ENCODE measurements around the gene PTPRG. TPM values are rescaled to one million over a fixed set of nuclear protein-coding genes. Genes with fewer than 3 reads are reported as not detected.

PTPRG gene
- polyA plus RNA-seq, 1 donor (not counting 4 experiments of a cell fraction or from before 2014, with no cell fraction given) = 12.1 TPM

DNA sequence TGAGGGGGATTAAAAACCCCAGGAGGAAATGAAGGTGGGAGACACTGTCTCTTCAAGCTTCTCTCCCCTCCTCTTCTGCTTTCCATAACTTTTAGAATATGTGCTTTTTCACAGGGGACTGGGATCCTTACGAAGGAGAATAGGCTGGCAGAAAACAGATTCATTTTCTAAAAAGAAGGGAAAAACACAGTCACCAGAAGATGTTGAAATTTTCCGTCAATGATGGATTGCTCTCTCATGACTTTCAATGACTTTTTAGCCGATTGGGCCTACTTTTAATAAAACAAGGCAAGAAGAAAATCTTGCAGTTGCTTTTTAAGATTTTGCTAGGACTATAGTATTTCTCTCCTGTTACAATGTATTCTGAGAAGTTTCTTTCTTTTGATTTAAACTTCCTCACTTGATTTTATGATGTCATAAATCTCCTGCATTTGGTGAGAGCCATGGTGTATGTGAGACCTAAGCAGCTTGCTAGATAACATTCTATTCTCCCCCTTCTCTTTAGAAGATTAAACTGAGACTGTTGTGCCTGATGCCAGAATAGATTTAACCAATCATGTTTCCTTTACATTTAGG, 570.7 kb downstream of the PTPRG start:
- Histone ChIP-seq H3K9ac (ENCODE audit: control insufficient read depth, extremely low read depth, insufficient read depth, low read length) (no peak overlapping the region), H2AFZ (ENCODE audit: control insufficient read depth, low read length) (no peak overlapping the region)
- dilution Hi-C loops (cut with MboI; ENCODE audit: extremely low pct_ligation_motif_present, low sequenced_read_pairs) = no loop called here

DNA sequence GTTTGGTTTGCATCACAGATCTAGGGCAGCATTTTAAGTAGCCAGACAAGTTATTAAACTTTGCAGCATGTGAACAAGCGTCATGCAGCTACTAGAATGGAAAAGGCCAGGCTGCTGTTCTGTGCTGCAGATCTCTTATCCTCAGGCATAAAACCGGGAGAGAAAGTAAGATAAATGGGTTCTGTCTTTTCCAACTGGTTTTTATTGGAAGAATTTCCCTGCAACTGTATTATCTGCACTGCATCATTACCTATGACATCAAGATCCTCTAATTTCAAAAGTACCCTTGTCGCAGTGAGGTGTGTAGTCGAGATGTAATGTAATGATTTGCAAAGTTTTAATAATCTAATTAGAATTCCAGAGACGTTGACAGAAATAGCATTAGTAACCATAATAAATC, 571.6 kb downstream of the PTPRG start:
- Histone ChIP-seq H3K79me2 (ENCODE audit: control insufficient read depth, insufficient read depth, low read length) (no peaks in the 10 kb centered on the region), H3K36me3 (ENCODE audit: control insufficient read depth in 2 of 2, extremely low read depth in 1 of 2, insufficient read depth in 2 of 2, low read length in 2 of 2) (no peaks in the 10 kb centered on the region), H3K27ac (ENCODE audit: control insufficient read depth, insufficient read depth, low read length) (no peak overlapping the region), H3K4me1 (ENCODE audit: control insufficient read depth, extremely low read depth, insufficient read depth, low read length) (peaks cover 9% of the 10 kb centered on the region), H3K27me3 (ENCODE audit: control insufficient read depth, extremely low read depth, insufficient read depth, low read length) (no peaks in the 10 kb centered on the region), H3K9ac (ENCODE audit: control insufficient read depth, extremely low read depth, insufficient read depth, low read length) (no peak overlapping the region), H3K4me3 (ENCODE audit: control insufficient read depth in 2 of 3, extremely low read depth in 1 of 3, insufficient read depth in 2 of 3, low read depth in 1 of 3, low read length in 3 of 3) (no peak overlapping the region), H2AFZ (ENCODE audit: control insufficient read depth, low read length) (no peak overlapping the region), H4K20me1 (ENCODE audit: control insufficient read depth, extremely low read depth, insufficient read depth, low read length) (no peaks in the 10 kb centered on the region), H3K4me2 (ENCODE audit: control insufficient read depth, extremely low read depth, insufficient read depth, low read depth, low read length) (no peak overlapping the region), H3K9me1 (ENCODE audit: control insufficient read depth, extremely low read depth, insufficient read depth, low read length) (no peaks in the 10 kb centered on the region), H3K9me3 (ENCODE audit: control insufficient read depth, low read depth, low read length) (no peaks in the 10 kb centered on the region)
- dilution Hi-C loops (cut with MboI; ENCODE audit: extremely low pct_ligation_motif_present, low sequenced_read_pairs) = no loop called here
- DNase-seq (ENCODE audit: low read depth, low spot score) = no peak
- no peak for FAIRE-seq
- TF ChIP-seq, protein P1, sequence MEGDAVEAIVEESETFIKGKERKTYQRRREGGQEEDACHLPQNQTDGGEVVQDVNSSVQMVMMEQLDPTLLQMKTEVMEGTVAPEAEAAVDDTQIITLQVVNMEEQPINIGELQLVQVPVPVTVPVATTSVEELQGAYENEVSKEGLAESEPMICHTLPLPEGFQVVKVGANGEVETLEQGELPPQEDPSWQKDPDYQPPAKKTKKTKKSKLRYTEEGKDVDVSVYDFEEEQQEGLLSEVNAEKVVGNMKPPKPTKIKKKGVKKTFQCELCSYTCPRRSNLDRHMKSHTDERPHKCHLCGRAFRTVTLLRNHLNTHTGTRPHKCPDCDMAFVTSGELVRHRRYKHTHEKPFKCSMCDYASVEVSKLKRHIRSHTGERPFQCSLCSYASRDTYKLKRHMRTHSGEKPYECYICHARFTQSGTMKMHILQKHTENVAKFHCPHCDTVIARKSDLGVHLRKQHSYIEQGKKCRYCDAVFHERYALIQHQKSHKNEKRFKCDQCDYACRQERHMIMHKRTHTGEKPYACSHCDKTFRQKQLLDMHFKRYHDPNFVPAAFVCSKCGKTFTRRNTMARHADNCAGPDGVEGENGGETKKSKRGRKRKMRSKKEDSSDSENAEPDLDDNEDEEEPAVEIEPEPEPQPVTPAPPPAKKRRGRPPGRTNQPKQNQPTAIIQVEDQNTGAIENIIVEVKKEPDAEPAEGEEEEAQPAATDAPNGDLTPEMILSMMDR (optimal IDR thresholded peaks at IDR 0.05 in 1 of 3, IDR thresholded peaks at IDR 0.05 in 1 of 3, conservative IDR thresholded peaks at IDR 0.05 in 1 of 3; ENCODE audit: extremely low read depth in 1 of 3, insufficient read depth in 2 of 3, low read length in 3 of 3) = no peak
- TF ChIP-seq EZH2 (IDR thresholded peaks at IDR 0.05; ENCODE audit: low read length) = no peak

More for the DNA sequence above, 570.7 kb downstream of the PTPRG start:
- Histone ChIP-seq H3K79me2 (ENCODE audit: control insufficient read depth, insufficient read depth, low read length) (no peaks in the 10 kb centered on the region), H3K4me2 (ENCODE audit: control insufficient read depth, extremely low read depth, insufficient read depth, low read depth, low read length) (no peak overlapping the region), H3K27me3 (ENCODE audit: control insufficient read depth, extremely low read depth, insufficient read depth, low read length) (no peaks in the 10 kb centered on the region), H3K4me3 (ENCODE audit: control insufficient read depth in 2 of 3, extremely low read depth in 1 of 3, insufficient read depth in 2 of 3, low read depth in 1 of 3, low read length in 3 of 3) (no peak overlapping the region), H3K9me3 (ENCODE audit: control insufficient read depth, low read depth, low read length) (no peaks in the 10 kb centered on the region), H3K9me1 (ENCODE audit: control insufficient read depth, extremely low read depth, insufficient read depth, low read length) (no peaks in the 10 kb centered on the region), H3K27ac (ENCODE audit: control insufficient read depth, insufficient read depth, low read length) (no peak overlapping the region), H4K20me1 (ENCODE audit: control insufficient read depth, extremely low read depth, insufficient read depth, low read length) (no peaks in the 10 kb centered on the region), H3K4me1 (ENCODE audit: control insufficient read depth, extremely low read depth, insufficient read depth, low read length) (peaks cover 9% of the 10 kb centered on the region), H3K36me3 (ENCODE audit: control insufficient read depth in 2 of 2, extremely low read depth in 1 of 2, insufficient read depth in 2 of 2, low read length in 2 of 2) (no peaks in the 10 kb centered on the region)
- DNase-seq (ENCODE audit: low read depth, low spot score) = no peak
- no peak for FAIRE-seq
- TF ChIP-seq, protein P1 (optimal IDR thresholded peaks at IDR 0.05 in 1 of 3, IDR thresholded peaks at IDR 0.05 in 1 of 3, conservative IDR thresholded peaks at IDR 0.05 in 1 of 3; ENCODE audit: extremely low read depth in 1 of 3, insufficient read depth in 2 of 3, low read length in 3 of 3) = no peak
- no peak for TF ChIP-seq EZH2 (IDR thresholded peaks at IDR 0.05; ENCODE audit: low read length)

Measured in keratinocyte (primary cell).